Psoas muscle (tissue), 8 donors: ENCODE measurements around the gene STK36. TPM values are rescaled to one million over a fixed set of nuclear protein-coding genes. Genes with fewer than 3 reads are reported as not detected.

Experiments used
- ATAC-seq, 4 donors: fragments of 200-7000 bp; cut with Tn5 transposase; one replicate each; pipeline ENCODE4 v1.9.1; 2020; ENCODE audit warnings: moderate library complexity in 3 of 4, mild to moderate bottlenecking in 2 of 4
- DNase-seq, 2 donors: peaks; one replicate each; pipeline ENCODE4 v3.0.0-alpha.2; 2020
- H3K27ac ChIP-seq: fragments of 200-600 bp; one replicate; pipeline ENCODE4 v1.8.0; 2022
- H3K27me3 ChIP-seq, 3 donors: fragments of 200-600 bp in 1 of 3; one replicate each; pipeline versions ENCODE4 v1.6.1 to v1.8.0; 2013 to 2022; ENCODE audit warnings: low read length in 2 of 3, mild to moderate bottlenecking in 2 of 3, moderate library complexity in 1 of 3; ENCODE audit not compliant: insufficient read depth in 3 of 3
- H3K36me3 ChIP-seq, 2 donors: fragments of 200-600 bp in 1 of 2; one replicate each; pipeline versions ENCODE4 v1.6.1 to v1.8.0; 2013 to 2022; ENCODE audit warnings: low read depth in 1 of 2, mild to moderate bottlenecking in 1 of 2, moderate library complexity in 1 of 2; ENCODE audit not compliant: insufficient read depth in 1 of 2
- H3K4me1 ChIP-seq: fragments of 200-600 bp; one replicate; pipeline ENCODE4 v1.8.0; 2022
- H3K4me3 ChIP-seq: fragments of 200-600 bp; one replicate; pipeline ENCODE4 v1.8.0; 2022; ENCODE audit warnings: mild to moderate bottlenecking
- H3K9me3 ChIP-seq: fragments of 200-600 bp; one replicate; pipeline ENCODE4 v1.8.0; 2022
- CTCF ChIP-seq: fragments of 200-600 bp; IDR thresholded peaks from one replicate; pipeline ENCODE4 v1.8.0; 2022; ENCODE audit warnings: antibody characterized with exemption
- WGBS, 3 donors: extraction: QIAGEN DNeasy Blood & Tissue Kit; methylation state at CpG; one replicate each; pipeline versions ENCODE4 v1.1.6 to v1.1.7; 2013; 5-methylcytosine and 5-hydroxymethylcytosine counted together
- intact Hi-C, 2 donors: fragments of 100-400 bp; cut with DNase I; formaldehyde crosslinking; loops; one replicate each; pipeline versions ENCODE4 v1.11.0 to v1.14.2; 2022
- polyA plus RNA-seq, 3 donors: library from polyadenylated mRNA; stranded (reverse); fragments of 200-250 nt; gene quantifications; one replicate each; pipeline ENCODE4 v1.2.3, GENCODE V29; 2013
- total RNA-seq, 4 donors: library from RNA; stranded (reverse); fragmentation: NEBNext Ultra II Directional in 2 of 4; extraction: Animal tissue kit (Norgen Biotek cat#: 25700) in 2 of 4; gene quantifications; one replicate each; pipeline versions ENCODE4 v1.2.1 to v1.2.4, GENCODE V29; 2021 to 2023
- donor health status: healthy with polysubstance abuse.
- donor health status: DM: no; HTN: no; CAD: no; lungs with moderate emphysema.
- donor health status: Bipolar disorder and iron deficiency.
- donor health status: healthy.
- donor health status: DM: yes; HTN: yes; CAD: no.
- donor health status: DM: no; HTN: no; CAD: no.
- donor health status: DM: no; HTN: no; CAD: no.
- donor health status: DM: yes; HTN: yes; CAD: no.

The STK36 gene
- total and polyA plus RNA-seq, 7 donors = 3.7 to 11.3 (median 7.3) TPM

- intact Hi-C loops = loop anchor here in 1 of 2 donors (1.0 to 5.0 kb wide), 2 partner anchors 71 to 136 kb away; partner anchors contain the start of gene CYP27A1
- Histone ChIP-seq H3K4me1 (peaks cover 9% of the 10 kb centered on the region), H3K36me3 (peaks cover 0 to 3% of the 10 kb centered on the region in 2 donors), H3K27me3 (no peaks in the 10 kb centered on the region), H3K9me3 (no peaks in the 10 kb centered on the region), H3K4me3 (peak within 1 kb of the TSS; percentile 91), H3K27ac (peak within 1 kb of the TSS; percentile 92)
- WGBS, 3 donors = 0 to 1% (median 0%) methylated on average over 53 to 74 of the region's 74 CpGs
- ATAC-seq (peak; percentile 99 to 100 (median 99)), DNase-seq (peak; percentile 99)
- peak; percentile 86 for TF ChIP-seq CTCF
Observed at GRCh38 chr2:218710687-218711549, 39.0 kb downstream of the STK36 start, which contains the start of gene TTLL4. TSS of gene TTLL4 (plus strand) at chr2:218710835. CDS start at chr2:218737677, 26,842 bp downstream.

DNA sequence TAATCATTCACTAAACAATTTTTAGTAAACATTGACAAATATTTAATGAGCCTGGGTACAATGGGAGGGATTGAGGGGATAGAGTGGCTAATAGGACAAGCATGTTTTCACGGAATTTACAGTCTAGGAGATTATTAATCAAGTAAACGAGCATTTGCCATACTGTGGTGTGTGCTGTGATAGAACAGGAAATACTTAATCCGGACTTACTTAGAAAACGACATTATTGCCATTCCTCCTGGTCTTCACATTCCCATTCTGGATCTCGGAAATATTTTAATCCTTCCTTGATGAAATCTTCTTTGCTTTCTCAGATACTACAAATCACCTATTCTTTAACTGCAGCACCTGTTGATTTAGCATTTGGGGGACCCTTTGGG, 39.7 kb downstream of the STK36 start:
- peaks cover 0 to 9% of the 10 kb centered on the region in 2 donors for H3K36me3 ChIP-seq
- no peaks in the 10 kb centered on the region for H3K27me3 ChIP-seq
- H3K4me1 ChIP-seq = peaks cover 9% of the 10 kb centered on the region
- intact Hi-C loops = loop anchor here in 1 of 2 donors (1.0 to 5.0 kb wide), 2 partner anchors 71 to 136 kb away; partner anchors contain the start of gene CYP27A1
- no peak for DNase-seq
- WGBS, 3 donors = 13 to 26% (median 17%) methylated on average over 5 of the region's 5 CpGs
- H3K9me3 ChIP-seq = no peaks in the 10 kb centered on the region
- no peak for TF ChIP-seq CTCF
- no peak for ATAC-seq
- H3K27ac ChIP-seq = peak overlapping the region; percentile 92
- H3K4me3 ChIP-seq = peak overlapping the region; percentile 91

GRCh38 chr2:218713922-218714321, 42.0 kb downstream of the STK36 start:
- no peaks in the 10 kb centered on the region for H3K27me3 ChIP-seq
- no peak overlapping the region for H3K27ac ChIP-seq
- ATAC-seq (no peak), DNase-seq (no peak)
- H3K4me1 ChIP-seq = peaks cover 14% of the 10 kb centered on the region
- H3K4me3 ChIP-seq = no peak overlapping the region
- H3K9me3 ChIP-seq = no peaks in the 10 kb centered on the region
- H3K36me3 ChIP-seq = peaks cover 0 to 11% of the 10 kb centered on the region in 2 donors
- TF ChIP-seq CTCF = no peak
- 90 to 97% (median 95%) methylated on average over 2 of the region's 2 CpGs for WGBS, 3 donors
- intact Hi-C loops = loop anchor here in 1 of 2 donors (5.0 kb wide), 1 partner anchor 68 kb away; the partner anchor contains the start of gene CYP27A1

DNA sequence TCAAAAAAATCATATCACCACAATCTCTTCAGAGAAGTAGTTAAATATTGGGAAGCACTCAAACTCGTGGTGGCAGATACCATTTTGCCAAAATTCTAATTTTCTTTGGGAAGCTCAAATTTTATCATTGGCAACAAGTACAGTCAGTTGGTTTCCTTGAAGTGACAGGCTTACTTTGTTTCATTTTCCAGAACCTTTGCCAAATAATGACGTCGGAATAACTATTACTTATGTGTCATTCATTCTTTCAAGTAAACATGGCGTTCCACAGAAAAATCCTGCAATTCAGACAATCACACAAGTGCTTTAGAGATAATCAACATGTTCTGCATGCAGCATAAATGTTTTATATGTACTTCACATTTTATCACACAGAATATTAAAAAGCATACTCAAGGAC, 44.2 kb downstream of the STK36 start:
- H3K9me3 ChIP-seq = no peaks in the 10 kb centered on the region
- no peak for TF ChIP-seq CTCF
- no peak for ATAC-seq
- H3K36me3 ChIP-seq = peaks cover 0 to 11% of the 10 kb centered on the region in 2 donors
- H3K4me1 ChIP-seq = peaks cover 14% of the 10 kb centered on the region
- 46 to 56% (median 50%) methylated on average over 4 of the region's 4 CpGs for WGBS, 3 donors
- H3K4me3 ChIP-seq = no peak overlapping the region
- no peak overlapping the region for H3K27ac ChIP-seq
- intact Hi-C loops = no loop called here
- no peak for DNase-seq
- no peaks in the 10 kb centered on the region for H3K27me3 ChIP-seq
